Measurements from ENCODE around the gene LRRC14B. TPM values are rescaled to one million over a fixed set of nuclear protein-coding genes. Genes with fewer than 3 reads are reported as not detected.

The LRRC14B gene
- total RNA-seq, 1 experiment from 2014 or later: not detected

- Histone ChIP-seq H3K4me2 (ENCODE audit: low read length) (no peak overlapping the region), H3K27me3 (ENCODE audit: low read length) (no peaks in the 10 kb centered on the region), H3K4me3 (ENCODE audit: low read length) (no peak overlapping the region), H3F3A (ENCODE audit: low read length, unreplicated experiment) (peaks cover 8% of the 10 kb centered on the region), H3K79me2 (ENCODE audit: low read length) (no peaks in the 10 kb centered on the region), H3K36me3 (ENCODE audit: low read depth, low read length) (no peaks in the 10 kb centered on the region; the same call in 1 of the 2 replicates), H3K4me1 (ENCODE audit: insufficient read depth, low read length) (peaks cover 18% of the 10 kb centered on the region), H2AFZ (ENCODE audit: low read length) (no peak overlapping the region), H3K9me3 (ENCODE audit: low read length) (peaks cover 20% of the 10 kb centered on the region), H3K27ac (ENCODE audit: low read length) (no peak overlapping the region), H3K9ac (ENCODE audit: low read length) (no peak overlapping the region), H4K20me1 (ENCODE audit: low read length) (no peaks in the 10 kb centered on the region), H3K9me2 (replicated peaks; ENCODE audit: low read length) (no peaks in the 10 kb centered on the region)
- ChIA-PET CTCF (no interaction called here), POLR2A (ENCODE audit: unreplicated experiment) (no interaction called here)
- BruUV-seq (replicated peaks): no TSS peak
- ATAC-seq: no peak
- TF ChIP-seq EZH2 (IDR thresholded peaks at IDR 0.05; ENCODE audit: low read length, unreplicated experiment) (no peak), CTCF (conservative IDR thresholded peaks at IDR 0.05; ENCODE audit: low read depth, low read length) (no peak), EZH2phosphoT487 (IDR thresholded peaks at IDR 0.05; ENCODE audit: borderline replicate concordance, low read length) (no peak)
- intact Hi-C loops (cut with micrococcal nuclease): no loop called here
- DNase-seq: no peak
Measured at GRCh38 chr5:145585-146323, 45.5 kb upstream of the LRRC14B start.

- POLR2A ChIA-PET (ENCODE audit: unreplicated experiment): interaction anchor here (0.6 kb wide), 1 partner anchor 22 kb away, joined by 4 read pairs; no protein-coding TSS in a partner anchor
Measured at GRCh38 chr5:147751-148150, 43.5 kb upstream of the LRRC14B start.

More at GRCh38 chr5:147751-148150, 43.5 kb upstream of the LRRC14B start:
- no peak overlapping the region for H2AFZ ChIP-seq (ENCODE audit: low read length)
- peaks cover 20% of the 10 kb centered on the region for H3K9me3 ChIP-seq (ENCODE audit: low read length)
- no peaks in the 10 kb centered on the region for H3K79me2 ChIP-seq (ENCODE audit: low read length)
- no peak overlapping the region for H3K4me2 ChIP-seq (ENCODE audit: low read length)
- intact Hi-C loops (cut with micrococcal nuclease): no loop called here
- ATAC-seq: no peak
- H3F3A ChIP-seq (ENCODE audit: low read length, unreplicated experiment): peaks cover 11% of the 10 kb centered on the region
- no peak overlapping the region for H3K4me3 ChIP-seq (ENCODE audit: low read length)
- no peaks in the 10 kb centered on the region for H4K20me1 ChIP-seq (ENCODE audit: low read length)
- H3K9me2 ChIP-seq (replicated peaks; ENCODE audit: low read length): no peaks in the 10 kb centered on the region
- no peak for DNase-seq
- BruUV-seq (replicated peaks): no TSS peak
- no peak for TF ChIP-seq EZH2phosphoT487 (IDR thresholded peaks at IDR 0.05; ENCODE audit: borderline replicate concordance, low read length)
- TF ChIP-seq CTCF (conservative IDR thresholded peaks at IDR 0.05; ENCODE audit: low read depth, low read length): no peak
- TF ChIP-seq EZH2 (IDR thresholded peaks at IDR 0.05; ENCODE audit: low read length, unreplicated experiment): no peak
- H3K27me3 ChIP-seq (ENCODE audit: low read length): no peaks in the 10 kb centered on the region
- no peak overlapping the region for H3K9ac ChIP-seq (ENCODE audit: low read length)
- no peak overlapping the region for H3K27ac ChIP-seq (ENCODE audit: low read length)
- CTCF ChIA-PET: no interaction called here
- peaks cover 27% of the 10 kb centered on the region for H3K4me1 ChIP-seq (ENCODE audit: insufficient read depth, low read length)
- H3K36me3 ChIP-seq (ENCODE audit: low read depth, low read length): no peaks in the 10 kb centered on the region; the same call in 1 of the 2 replicates

Measured in PC-3 (cell line).